Coronary artery (tissue), 2 donors: ENCODE data around the gene CTNNA3.

Source experiments
- DNase-seq: peaks from one replicate; pipeline ENCODE4 v3.0.0-alpha.2; 2017; ENCODE audit warnings: low spot score
- H3K27ac ChIP-seq, 2 donors: fragments of 200-600 bp; sonication (generic); one replicate each; pipeline ENCODE4 v1.5.1; 2016 to 2019
- H3K4me3 ChIP-seq: fragments of 200-600 bp; sonication (generic); 2 replicates; pipeline ENCODE4 v1.5.1; 2016; ENCODE audit warnings: mild to moderate bottlenecking, moderate library complexity
- CTCF ChIP-seq: fragments of 200-600 bp; sonication (generic); IDR thresholded peaks from one replicate; pipeline ENCODE4 v1.5.1; 2019; ENCODE audit warnings: antibody characterized with exemption

CTNNA3 gene

GRCh38 chr10:67327626-67328535, 368.1 kb downstream of the CTNNA3 start:
- DNase-seq: no peak
- Histone ChIP-seq H3K4me3 (no peak overlapping the region), H3K27ac (no peak overlapping the region)
- no peak for TF ChIP-seq CTCF

- H3K4me3 ChIP-seq: no peak overlapping the region
- H3K27ac ChIP-seq: no peak overlapping the region
- DNase-seq: no peak
- TF ChIP-seq CTCF: no peak
These were observed 376.0 kb downstream of the CTNNA3 start for GRCh38 chr10:67319976-67320375.

GRCh38 chr10:67308912-67309311, 387.1 kb downstream of the CTNNA3 start:
- Histone ChIP-seq H3K4me3 (no peak overlapping the region), H3K27ac (no peak overlapping the region)
- no peak for TF ChIP-seq CTCF
- DNase-seq: no peak

- H3K27ac ChIP-seq: no peak overlapping the region
- H3K4me3 ChIP-seq: no peak overlapping the region
- TF ChIP-seq CTCF: peak; percentile 26
- DNase-seq: no peak
These were observed 389.3 kb downstream of the CTNNA3 start for GRCh38 chr10:67306588-67307205.

- no peak for TF ChIP-seq CTCF
- H3K4me3 ChIP-seq: no peak overlapping the region
- no peak for DNase-seq
- no peak overlapping the region for H3K27ac ChIP-seq
These were observed 393.3 kb downstream of the CTNNA3 start for GRCh38 chr10:67302701-67303100.

GRCh38 chr10:67299761-67300160, 396.2 kb downstream of the CTNNA3 start:
- Histone ChIP-seq H3K4me3 (no peak overlapping the region), H3K27ac (no peak overlapping the region)
- no peak for DNase-seq
- no peak for TF ChIP-seq CTCF
